ENCODE measurements around the gene TRPC4.

- TF ChIP-seq POLR2A (IDR thresholded peaks at IDR 0.05) = no peak
- TF ChIP-seq EP300 (IDR thresholded peaks at IDR 0.05) = no peak
- TF ChIP-seq CTCF (IDR thresholded peaks at IDR 0.05) = no peak
Observed at GRCh38 chr13:37884674-37885073, 15.1 kb upstream of the TRPC4 start.
